Measurements from ENCODE around the gene ABTB1.

The ABTB1 gene

DNA sequence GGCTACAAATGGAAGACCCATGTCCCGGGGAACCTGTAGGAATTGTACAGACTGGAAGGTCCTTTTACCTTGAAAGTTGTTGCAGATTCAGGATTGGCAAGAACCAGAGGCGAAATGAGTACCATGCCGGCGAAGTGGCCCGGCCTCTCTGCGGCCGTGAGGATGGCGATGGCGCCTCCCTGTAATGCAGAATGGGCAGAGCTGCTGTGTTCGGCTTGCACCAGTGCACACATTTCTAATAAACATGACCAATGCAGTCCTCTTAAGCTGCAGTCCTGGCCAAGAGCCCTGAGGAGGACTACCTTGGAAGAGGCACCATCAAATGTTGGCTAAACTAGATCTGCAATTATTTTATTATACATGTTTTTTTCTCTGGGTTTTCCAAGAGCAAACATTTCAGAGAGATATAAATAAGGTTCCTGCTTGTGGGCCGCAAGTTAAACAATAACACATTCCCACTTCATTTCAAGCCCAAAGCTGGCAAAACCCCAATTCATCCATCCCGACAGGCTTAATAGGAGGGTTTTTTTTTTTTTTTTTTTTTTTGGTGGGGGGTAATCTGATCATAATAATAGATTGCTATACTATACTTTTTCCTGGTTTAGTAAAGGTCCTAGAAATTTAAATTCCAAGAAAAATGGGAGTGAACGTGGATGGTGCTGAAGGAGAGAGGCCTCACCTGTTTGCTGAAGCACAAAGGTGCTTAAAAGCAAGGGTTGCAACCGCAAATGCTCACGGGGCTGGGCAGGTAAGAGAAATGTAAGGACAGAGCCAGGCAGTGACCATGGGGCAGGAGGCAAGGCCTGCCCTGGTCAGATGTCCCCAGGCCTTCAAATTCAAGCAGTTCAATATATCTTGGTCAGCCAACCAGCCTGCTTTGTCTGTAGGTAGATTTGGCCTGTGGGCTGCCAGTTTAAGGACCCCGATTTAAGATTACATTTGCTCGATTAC lies 48.5 kb downstream of the ABTB1 start:
- no peak for DNase-seq
- ATAC-seq: no peak

DNA sequence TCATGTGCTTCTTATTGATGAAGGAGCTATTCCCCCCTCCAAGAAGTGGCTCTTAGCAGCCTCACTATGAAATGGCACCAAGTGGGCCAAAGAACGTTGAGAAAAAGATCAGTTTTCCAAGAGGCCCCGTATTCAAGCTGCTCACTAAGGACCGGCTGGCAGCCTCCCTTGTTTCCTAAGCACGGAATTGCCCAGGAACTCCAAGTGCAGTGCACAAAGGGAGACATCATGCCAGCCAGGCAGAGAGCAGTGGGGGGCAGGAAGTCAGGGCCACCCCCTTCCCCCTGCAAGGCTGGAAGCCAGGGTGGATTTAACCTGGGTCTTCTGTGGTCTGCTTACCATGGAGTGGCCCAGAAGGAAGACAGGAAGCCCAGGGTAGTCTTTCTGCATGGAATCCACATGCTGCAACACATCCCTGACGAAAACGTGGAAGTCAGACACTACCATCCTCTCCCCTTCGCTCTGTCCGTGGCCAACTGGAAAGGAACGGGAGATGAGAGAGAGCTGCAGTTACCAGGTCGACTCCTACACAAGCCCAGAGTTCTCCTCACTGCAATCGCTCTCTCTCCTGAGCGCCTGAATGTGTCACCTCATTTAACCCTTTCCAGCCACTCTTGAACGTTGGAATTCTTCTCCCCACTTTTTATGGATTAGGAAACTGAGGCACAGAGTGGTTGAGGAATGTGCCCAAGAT lies 49.5 kb downstream of the ABTB1 start:
- no peak for ATAC-seq

DNA sequence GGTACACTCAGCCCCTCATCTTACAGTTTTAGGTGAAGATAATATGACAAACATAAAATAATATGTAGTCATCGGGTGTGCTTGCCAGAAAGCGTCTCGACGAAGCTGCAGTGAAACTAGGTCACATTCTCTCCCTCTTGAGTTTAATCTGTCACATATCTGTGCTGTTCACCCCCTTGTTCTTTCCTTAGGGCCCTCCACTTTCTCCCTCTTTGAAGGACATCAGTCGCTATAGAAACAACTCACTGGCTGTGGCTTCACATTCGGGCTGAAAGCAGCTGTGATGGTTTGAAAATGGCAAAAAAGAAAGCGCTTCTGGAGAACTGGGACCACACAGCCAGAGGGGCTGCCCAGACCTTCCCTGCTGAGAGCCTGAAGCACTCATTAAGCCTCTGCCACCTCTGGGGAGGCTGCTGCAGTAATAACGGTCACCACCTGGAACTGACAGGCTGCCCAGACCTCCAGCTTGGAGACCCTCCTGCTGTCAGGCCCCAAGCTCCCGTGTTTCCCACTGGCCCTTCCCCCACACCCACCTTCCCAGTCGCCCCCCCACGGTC lies 50.3 kb downstream of the ABTB1 start:
- DNase-seq (no peak), ATAC-seq (no peak)

More for the DNA sequence above, 49.5 kb downstream of the ABTB1 start:
- DNase-seq: no peak

DNA sequence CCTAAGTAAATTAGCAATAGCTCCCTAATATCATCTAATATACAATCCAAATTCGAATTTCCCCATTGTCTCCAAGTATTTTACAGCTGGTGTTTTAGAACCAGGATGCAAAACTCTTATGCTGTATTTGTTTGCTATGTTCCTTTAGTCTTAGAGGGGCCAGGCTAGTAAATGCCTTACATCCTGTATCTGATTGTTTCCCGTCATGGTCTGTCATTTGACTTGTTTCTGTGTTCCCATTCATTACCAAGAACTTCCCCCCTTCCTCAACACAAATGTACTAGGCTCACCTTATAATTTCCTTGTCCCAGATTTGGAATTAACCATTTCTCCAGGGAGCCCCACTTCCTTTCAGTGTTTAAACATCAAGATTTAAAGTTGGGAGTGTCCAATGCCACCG lies 54.1 kb downstream of the ABTB1 start:
- no peak for ATAC-seq
- no peak for DNase-seq

DNA sequence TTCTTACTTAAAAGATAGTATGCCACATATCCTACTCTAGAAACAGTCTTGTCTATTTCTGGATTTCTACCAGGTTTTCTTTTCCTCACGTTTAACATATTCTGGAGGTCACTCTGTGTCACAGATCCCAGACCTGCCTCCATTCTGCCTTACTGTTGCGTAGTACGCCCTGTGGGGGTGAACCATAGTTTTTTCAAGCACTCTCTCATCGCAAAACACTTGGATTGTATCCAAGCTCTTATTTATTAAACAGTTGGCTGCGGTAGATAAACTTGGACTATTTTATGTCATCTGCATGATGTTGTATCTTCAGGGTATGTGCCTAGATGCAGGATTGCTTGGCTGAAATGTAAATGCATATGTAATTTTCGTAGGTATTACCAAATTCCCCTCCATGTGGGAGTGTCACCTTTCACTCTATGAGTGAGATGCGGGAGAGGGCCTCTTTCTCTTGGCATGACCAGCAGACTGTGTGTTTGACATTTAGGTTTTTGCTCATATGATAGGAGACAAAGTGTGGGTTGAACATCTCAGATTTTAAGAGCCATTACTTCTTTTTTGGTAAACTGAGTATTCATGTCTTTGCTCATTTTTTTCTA lies 55.8 kb downstream of the ABTB1 start:
- no peak for DNase-seq
- ATAC-seq: no peak

DNA sequence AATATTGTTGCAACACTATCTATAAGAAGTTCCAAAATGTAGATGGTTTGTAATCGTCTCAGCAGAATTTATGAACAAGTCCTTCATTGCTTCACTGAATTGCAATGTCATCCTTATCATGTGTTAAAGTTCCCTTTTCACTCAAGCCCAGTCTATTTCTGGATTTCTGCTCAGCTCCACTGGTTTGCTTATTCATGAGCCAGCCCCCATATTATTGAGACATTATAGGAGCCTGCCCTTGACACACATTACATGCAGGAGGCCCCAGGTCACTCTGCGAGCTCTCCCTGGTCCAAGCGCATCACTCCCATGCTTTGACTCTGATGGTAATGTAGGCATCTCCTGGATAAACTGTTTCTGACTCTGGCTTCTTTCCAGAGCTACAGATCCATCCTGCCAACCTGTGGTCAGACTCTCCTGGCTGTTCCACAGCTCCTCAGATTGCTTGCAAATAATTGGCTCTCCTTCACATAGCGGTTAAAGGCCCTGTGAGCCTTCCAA lies 56.9 kb downstream of the ABTB1 start:
- ATAC-seq: no peak

DNA sequence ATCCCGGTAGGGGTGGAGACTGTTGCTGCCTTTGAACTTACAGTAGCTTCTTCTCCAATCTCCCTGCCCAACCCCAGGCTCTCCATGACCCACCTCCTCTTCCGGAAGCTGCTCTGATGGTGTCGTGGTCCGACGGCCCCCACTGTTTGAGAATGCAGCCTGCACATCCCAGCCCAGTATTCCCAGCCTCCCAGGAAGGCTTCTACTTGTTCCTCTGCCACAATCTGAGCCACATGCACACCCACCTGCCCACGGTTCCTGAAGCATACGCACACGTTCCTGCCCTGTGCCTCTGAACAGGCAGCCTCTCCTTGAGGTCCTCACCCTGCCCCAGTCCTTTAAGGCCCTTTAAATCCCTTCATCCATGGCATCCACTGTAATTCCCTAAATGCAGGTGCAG lies 57.4 kb downstream of the ABTB1 start:
- no peak for ATAC-seq
- DNase-seq: no peak

More for the DNA sequence above, 56.9 kb downstream of the ABTB1 start:
- DNase-seq: no peak

Data from stimulated activated naive CD8-positive, alpha-beta T cell treated with anti-CD3 and anti-CD28 coated beads, Interleukin-15, Interleukin-2, amounts not matched to agents 100 U/mL and 50 U/mL, for 24 hours (primary cell).